Iris pigment epithelial cell (primary cell): Measurements from ENCODE around the gene C1orf226.
"Not testable (repeated sequence)": the region's sequence is repeated elsewhere in the genome, so short reads cannot be mapped to it uniquely, and the experiment has no call there.

ENCODE experiments used
- DNase-seq: peaks from one replicate; pipeline ENCODE4 v3.0.0-alpha.2; 2011; ENCODE audit warnings: low read depth

Gene C1orf226

DNA sequence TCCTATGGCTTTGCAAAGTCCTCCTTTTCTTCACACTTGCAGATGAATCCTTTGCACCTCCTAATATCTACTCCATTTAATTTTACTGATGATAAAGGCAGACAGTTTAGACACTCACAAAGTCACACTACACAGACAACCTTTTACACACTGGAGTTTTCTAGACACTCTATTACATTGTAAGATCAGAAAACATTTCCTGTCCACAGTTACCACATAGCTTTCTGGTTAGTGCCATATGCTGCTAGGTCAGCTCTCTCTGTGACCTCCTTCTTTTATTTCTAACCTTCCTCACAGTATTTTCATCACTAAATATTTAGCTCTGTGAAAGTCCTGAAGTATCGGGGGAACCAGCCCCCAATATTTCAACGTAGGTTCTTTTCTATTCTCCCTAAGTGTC, 25.3 kb downstream of the C1orf226 start:
- peak; percentile 62 for DNase-seq

DNA sequence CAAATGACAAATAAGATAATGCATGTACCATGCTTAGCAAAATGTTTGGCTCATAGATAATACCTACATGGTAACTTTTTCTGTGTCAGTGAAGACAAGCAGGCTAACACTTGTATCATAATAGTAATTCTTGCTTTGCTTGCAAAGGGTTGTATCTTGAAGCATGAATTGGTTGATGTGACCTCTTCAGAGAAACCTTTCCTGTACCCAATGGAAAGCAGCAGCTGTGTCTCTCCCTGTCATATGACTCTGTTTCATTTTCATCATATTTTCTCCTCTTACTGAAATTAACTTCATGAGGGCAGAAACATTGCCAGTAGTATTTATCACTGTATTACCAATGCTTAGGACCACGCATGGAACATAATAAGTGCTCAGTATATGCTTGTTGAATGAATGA, 26.0 kb downstream of the C1orf226 start:
- DNase-seq = no peak

- DNase-seq = peak; percentile 44
These were observed 30.5 kb downstream of the C1orf226 start, which contains the start of gene SH2D1B for GRCh38 chr1:162412002-162412401. TSS of gene SH2D1B (minus strand) at chr1:162412136. CDS start at chr1:162412016, 120 bp downstream.

- no peak for DNase-seq
These were observed 34.7 kb downstream of the C1orf226 start for GRCh38 chr1:162416215-162416614.

GRCh38 chr1:162416909-162417308, 35.4 kb downstream of the C1orf226 start:
- no peak for DNase-seq

- no peak for DNase-seq
These were observed 36.1 kb downstream of the C1orf226 start for GRCh38 chr1:162417650-162418049.

GRCh38 chr1:162418584-162418983, 37.1 kb downstream of the C1orf226 start:
- peak; percentile 36 for DNase-seq

GRCh38 chr1:162419450-162419931, 38.0 kb downstream of the C1orf226 start:
- peak; percentile 34 for DNase-seq

DNA sequence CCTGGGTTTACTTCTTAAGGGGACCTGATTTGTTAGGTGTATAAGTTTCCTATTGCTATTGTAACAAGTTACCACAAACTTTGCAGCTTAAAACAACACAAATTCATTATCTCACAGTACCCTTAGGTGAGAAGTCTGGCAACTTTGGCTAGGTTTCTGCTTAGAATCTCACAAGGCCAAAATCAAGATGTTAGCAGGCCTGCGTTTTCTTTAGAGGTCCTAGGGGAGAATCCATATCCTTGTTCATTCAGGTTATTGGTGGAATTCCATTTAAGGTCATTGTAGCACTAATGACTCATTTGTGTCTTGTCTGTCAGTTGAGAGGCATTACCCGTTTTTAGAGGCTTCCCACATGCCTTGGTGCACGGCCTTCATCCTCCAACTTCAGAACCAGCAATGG, 38.6 kb downstream of the C1orf226 start:
- DNase-seq = peak; percentile 18

DNA sequence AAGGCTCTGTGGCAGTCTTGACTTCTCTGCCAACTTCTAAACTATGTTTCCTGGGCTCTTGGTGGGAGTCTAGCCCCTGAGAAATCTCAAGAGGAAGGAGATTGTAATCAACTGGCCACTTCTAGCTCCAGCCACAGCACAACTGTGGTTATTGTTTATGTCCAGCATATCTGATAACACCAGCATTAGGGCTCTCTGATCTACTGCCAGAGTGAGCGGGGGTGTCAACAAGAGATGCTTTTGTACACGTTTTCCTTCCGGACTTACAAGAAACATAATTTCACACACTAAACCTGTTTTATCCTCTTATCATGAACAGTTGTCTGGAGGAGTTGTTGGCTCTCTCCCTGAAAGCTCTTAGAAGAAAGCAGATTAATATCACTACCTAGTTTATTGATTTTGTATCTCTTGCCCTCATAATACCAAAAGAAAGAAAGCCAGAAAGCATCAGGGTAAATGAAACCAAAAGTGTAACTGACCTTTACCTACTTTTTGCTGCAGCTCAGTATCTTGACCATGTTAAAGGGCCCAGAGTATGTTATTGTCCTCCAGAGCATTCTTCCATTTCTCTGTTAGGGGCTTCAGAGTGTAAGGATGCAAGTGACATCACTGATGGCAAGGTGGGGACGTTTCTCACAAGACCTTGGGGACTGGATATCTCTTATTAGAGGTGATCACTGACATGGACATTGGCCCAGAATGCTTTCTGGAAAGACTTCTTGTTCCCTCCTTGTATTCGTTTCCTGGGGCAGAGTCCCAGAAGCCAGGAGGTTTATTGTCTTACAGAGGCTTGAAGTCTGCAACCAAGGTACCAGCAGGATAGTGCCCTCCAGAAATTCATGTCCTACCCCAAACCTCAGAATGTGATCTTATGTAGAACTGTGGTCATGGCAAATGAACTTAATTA, 40.0 kb downstream of the C1orf226 start:
- peak; percentile 28 for DNase-seq

DNA sequence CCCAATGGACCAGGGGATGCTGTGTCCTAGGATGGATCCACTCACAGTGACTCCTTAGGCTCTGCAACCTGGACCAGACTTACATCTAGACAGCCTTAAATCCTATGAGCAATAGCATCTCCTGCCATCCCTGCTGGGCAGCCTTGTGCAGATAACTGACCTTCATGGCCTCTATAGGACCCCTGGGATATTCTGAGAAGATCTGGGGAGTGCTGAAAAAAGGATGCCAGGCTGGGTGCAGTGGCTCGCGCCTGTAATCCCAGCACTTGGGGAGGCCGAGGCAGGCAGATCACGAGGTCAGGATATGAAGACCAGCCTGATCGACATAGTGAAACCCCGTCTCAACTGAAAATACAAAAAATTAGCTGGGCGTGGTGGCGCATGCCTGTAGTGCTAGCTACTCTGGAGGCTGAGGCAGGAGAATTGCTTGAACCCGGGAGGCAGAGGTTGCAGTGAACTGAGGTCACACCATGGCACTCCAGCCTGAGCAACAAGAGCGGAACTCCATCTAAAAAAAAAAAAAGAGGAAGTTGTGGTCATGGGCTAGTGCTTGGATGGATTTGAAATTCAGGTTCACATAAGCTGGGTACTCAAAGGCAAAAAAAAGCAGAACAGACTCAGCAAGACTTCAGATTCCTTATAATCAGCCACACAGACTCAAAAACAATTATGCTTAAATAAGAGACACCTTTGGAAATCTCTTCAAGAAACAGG, 41.3 kb downstream of the C1orf226 start:
- no peak for DNase-seq

DNA sequence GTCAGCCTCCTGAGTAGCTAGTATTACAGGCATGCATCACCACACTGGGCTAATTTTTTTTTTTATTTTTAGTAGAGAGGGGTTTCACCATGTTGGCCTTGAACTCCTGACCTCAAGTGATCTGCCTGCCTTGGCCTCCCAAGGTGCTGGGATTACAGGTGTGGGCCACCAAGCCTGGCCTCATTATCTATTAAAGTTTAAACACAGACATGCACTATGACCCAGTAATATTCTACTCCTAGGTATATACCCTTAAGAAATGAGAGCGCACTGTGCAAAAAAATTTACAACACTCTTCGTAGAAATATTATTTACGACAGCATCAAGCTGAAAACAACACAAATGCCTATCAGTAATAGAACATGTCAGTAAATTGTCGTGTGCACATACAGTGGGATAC, 49.1 kb downstream of the C1orf226 start:
- DNase-seq = no peak

GRCh38 chr1:162432977-162433713, 51.6 kb downstream of the C1orf226 start:
- not testable (repeated sequence) for DNase-seq
